Measurements from ENCODE around the gene HBM. TPM values are rescaled to one million over a fixed set of nuclear protein-coding genes. Genes with fewer than 3 reads are reported as not detected.
"Not testable (repeated sequence)": the region's sequence is repeated elsewhere in the genome, so short reads cannot be mapped to it uniquely, and the experiment has no call there.

HBM gene
- total RNA-seq, 1 experiment from 2014 or later, result not detected

DNA sequence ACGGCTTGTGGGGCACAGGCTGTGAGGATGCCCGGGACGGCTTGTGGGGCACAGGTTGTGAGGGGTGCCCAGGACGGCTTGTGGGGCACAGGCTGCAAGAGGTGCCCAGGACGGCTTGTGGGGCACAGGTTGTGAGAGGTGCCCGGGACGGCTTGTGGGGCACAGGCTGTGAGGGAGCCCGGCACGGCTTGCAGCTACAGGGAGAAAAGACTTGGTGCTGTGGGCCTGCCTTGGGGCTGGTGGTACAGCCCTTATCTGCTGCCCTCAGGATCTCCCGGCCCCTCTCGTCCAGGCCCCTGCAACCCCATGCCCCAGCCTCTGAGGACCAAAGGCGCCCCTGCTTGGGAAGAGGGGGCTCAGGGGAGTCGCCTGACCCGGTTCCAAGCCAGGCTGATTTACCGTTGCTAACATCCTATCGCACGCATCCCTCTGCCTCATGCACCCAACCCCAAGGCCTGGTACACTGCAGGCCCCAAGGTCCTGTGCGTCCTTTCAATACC lies 5.0 kb upstream of the HBM start:
- H3K27me3 ChIP-seq (ENCODE audit: low read length), result no peaks in the 10 kb centered on the region
- no peaks in the 10 kb centered on the region for H3K9me3 ChIP-seq (ENCODE audit: low read length)
- H2AFZ ChIP-seq (ENCODE audit: low read length), result no peak overlapping the region
- H3K79me2 ChIP-seq (ENCODE audit: low read length), result no peaks in the 10 kb centered on the region
- no peak for DNase-seq
- no peaks in the 10 kb centered on the region for H3K9me2 ChIP-seq (replicated peaks; ENCODE audit: insufficient read depth, low read length)
- H3K4me2 ChIP-seq (ENCODE audit: low read depth, low read length, poor library complexity, severe bottlenecking), result no peak overlapping the region
- no peak overlapping the region for H3K27ac ChIP-seq (ENCODE audit: low read length)
- no peaks in the 10 kb centered on the region for H3K36me3 ChIP-seq (ENCODE audit: insufficient read depth, low read length)
- H4K20me1 ChIP-seq (ENCODE audit: insufficient read depth, low read depth, low read length), result no peaks in the 10 kb centered on the region
- no peak overlapping the region for H3K4me3 ChIP-seq (ENCODE audit: low read length)
- H3K9ac ChIP-seq (ENCODE audit: low read length), result no peak overlapping the region
- peaks cover 7% of the 10 kb centered on the region for H3K4me1 ChIP-seq (ENCODE audit: low read length)

DNA sequence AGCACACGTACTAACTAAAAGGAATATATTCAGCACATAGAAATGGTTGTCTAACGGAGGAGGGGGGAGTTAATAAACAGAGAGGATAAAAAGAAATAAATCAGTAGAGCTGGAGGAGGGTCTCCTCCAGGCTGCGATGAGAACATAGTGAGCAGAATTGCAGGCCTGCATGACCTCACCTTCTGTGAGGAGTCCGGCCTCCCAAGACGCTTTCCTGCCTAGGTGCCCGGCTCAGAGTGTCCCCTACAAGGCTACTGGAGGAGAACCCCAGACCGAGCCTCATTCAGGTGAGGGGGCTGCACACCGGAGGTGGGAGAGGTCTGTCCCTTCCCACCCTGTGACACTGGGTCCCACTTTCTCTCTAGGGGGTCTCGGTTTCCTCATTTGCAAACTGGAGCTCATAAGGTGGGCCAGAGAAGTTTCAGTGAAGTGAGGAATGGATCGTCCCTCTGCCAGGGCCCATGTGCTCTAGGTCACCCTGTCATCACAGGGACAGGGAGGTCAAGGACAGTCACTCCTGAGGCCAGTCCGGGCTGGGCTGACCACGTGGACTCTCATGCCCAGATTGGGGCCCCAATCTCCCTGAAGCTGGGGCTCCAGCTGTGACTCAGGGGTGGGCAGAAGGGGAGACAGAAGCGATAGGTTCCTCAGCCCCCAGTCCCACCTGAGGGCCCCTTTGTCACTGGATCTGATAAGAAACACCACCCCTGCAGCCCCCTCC lies 3.3 kb upstream of the HBM start:
- Histone ChIP-seq H3K27ac (ENCODE audit: low read length) (no peak overlapping the region), H3K27me3 (ENCODE audit: low read length) (no peaks in the 10 kb centered on the region), H3K79me2 (ENCODE audit: low read length) (no peaks in the 10 kb centered on the region), H4K20me1 (ENCODE audit: insufficient read depth, low read depth, low read length) (no peaks in the 10 kb centered on the region), H3K4me2 (ENCODE audit: low read depth, low read length, poor library complexity, severe bottlenecking) (no peak overlapping the region), H3K9me2 (replicated peaks; ENCODE audit: insufficient read depth, low read length) (no peaks in the 10 kb centered on the region), H2AFZ (ENCODE audit: low read length) (no peak overlapping the region), H3K4me1 (ENCODE audit: low read length) (peaks cover 7% of the 10 kb centered on the region), H3K4me3 (ENCODE audit: low read length) (no peak overlapping the region), H3K9ac (ENCODE audit: low read length) (no peak overlapping the region), H3K9me3 (ENCODE audit: low read length) (no peaks in the 10 kb centered on the region), H3K36me3 (ENCODE audit: insufficient read depth, low read length) (no peaks in the 10 kb centered on the region)
- no peak for DNase-seq

DNA sequence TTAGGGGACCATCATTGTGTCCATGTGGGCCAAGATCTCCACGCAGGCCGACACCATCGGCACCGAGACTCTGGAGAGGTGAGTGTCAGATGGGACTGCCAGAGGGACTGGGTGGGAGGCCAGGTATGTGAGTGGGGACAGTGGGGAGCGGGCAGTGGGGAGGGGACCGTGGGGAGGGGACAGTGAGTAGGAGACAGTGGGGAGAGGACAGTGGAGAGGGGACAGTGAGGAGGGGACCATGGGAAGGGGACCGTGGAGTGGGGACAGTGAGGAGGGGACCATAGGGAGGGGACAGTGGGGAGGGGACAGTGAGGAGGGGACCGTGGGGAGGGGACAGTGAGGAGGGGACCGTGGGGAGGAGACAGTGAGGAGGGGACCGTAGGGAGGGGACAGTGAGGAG lies 2.6 kb upstream of the HBM start:
- not testable (repeated sequence) for H3K36me3 ChIP-seq (ENCODE audit: insufficient read depth, low read length); H3K9me2 ChIP-seq (replicated peaks; ENCODE audit: insufficient read depth, low read length); H3K27me3 ChIP-seq (ENCODE audit: low read length); H3K4me1 ChIP-seq (ENCODE audit: low read length); DNase-seq; H3K4me2 ChIP-seq (ENCODE audit: low read depth, low read length, poor library complexity, severe bottlenecking); H3K9ac ChIP-seq (ENCODE audit: low read length); H3K4me3 ChIP-seq (ENCODE audit: low read length); H3K9me3 ChIP-seq (ENCODE audit: low read length); H2AFZ ChIP-seq (ENCODE audit: low read length); H3K79me2 ChIP-seq (ENCODE audit: low read length); H3K27ac ChIP-seq (ENCODE audit: low read length); H4K20me1 ChIP-seq (ENCODE audit: insufficient read depth, low read depth, low read length)

DNA sequence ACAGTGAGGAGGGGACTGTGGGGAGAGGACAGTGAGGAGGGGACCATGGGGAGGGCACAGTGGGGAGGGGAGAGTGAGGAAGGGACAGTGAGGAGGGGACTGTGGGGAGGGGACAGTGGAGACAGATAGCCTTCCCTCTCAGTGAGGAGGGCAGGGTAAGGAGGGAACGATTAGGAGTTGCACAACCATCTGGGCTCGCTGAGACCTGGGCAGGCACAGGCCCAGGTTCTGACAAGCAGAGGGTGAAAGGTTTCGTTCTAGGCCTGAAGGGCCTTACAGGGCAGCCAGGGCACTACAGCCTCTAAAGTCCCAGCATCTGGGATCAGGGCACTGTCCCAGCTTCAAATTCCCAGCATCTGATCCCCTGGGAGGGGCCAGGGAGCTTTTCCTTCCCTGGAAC lies 2.1 kb upstream of the HBM start:
- not testable (repeated sequence) for H3K4me1 ChIP-seq (ENCODE audit: low read length); H4K20me1 ChIP-seq (ENCODE audit: insufficient read depth, low read depth, low read length); DNase-seq; H2AFZ ChIP-seq (ENCODE audit: low read length); H3K4me3 ChIP-seq (ENCODE audit: low read length); H3K9ac ChIP-seq (ENCODE audit: low read length); H3K27ac ChIP-seq (ENCODE audit: low read length); H3K4me2 ChIP-seq (ENCODE audit: low read depth, low read length, poor library complexity, severe bottlenecking); H3K27me3 ChIP-seq (ENCODE audit: low read length); H3K9me3 ChIP-seq (ENCODE audit: low read length); H3K79me2 ChIP-seq (ENCODE audit: low read length); H3K36me3 ChIP-seq (ENCODE audit: insufficient read depth, low read length); H3K9me2 ChIP-seq (replicated peaks; ENCODE audit: insufficient read depth, low read length)

DNA sequence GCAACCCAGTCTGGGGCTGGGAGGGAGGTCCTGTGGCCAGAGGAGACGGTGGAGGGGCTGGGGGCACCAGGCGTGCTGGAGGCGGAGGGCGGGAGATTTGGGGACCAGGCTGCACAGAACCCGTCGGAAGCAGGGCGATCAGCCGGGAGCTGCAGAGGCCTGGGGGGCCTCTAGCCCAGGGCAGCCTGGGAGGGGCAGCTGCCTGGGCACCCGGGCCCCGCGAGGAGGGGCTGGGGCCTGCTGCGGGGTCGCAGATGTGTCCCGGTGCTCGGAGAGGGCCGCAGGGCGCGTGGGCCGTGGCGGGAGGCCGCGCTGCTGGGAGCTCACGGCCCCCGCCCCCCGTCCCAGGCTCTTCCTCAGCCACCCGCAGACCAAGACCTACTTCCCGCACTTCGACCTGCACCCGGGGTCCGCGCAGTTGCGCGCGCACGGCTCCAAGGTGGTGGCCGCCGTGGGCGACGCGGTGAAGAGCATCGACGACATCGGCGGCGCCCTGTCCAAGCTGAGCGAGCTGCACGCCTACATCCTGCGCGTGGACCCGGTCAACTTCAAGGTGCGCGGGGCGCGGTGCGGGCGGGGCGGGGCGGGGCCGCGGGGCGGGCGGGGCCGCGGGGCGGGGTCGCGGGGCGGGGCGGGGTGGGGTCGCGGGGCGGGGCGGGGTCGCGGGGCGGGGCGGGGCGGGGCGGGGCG lies 1.5 kb upstream of the HBM start:
- not testable (repeated sequence) for H3K27me3 ChIP-seq (ENCODE audit: low read length); H3K79me2 ChIP-seq (ENCODE audit: low read length)

DNA sequence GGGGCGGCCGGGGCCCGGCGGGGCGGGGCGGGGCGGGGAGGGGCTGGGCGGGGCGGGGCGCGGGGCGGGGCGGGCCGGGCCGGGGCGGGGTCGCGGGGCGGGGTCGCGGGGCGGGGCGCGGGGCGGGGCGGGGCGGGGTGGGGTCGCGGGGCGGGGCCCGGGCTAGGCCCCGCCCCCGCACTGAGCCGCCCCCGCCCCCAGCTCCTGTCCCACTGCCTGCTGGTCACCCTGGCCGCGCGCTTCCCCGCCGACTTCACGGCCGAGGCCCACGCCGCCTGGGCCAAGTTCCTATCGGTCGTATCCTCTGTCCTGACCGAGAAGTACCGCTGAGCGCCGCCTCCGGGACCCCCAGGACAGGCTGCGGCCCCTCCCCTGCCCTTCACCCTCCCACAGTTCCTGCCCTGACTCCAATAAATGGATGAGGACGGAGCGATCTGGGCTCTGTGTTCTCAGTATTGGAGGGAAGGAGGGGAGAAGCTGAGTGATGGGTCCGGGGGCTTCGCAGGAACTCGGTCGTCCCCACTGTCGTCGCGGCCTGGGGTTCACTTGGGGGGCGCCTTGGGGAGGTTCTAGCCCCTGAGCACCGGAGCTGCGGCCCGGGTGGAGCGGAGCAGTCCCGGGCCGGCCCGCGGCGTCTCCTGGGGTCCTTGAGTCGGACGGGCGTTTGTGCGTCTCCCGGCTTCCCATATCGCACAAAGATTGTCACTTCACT lies 795 bp upstream of the HBM start:
- no peak for DNase-seq

More for the DNA sequence above, 1.5 kb upstream of the HBM start:
- H3K4me2 ChIP-seq (ENCODE audit: low read depth, low read length, poor library complexity, severe bottlenecking); DNase-seq; H3K36me3 ChIP-seq (ENCODE audit: insufficient read depth, low read length); H3K9ac ChIP-seq (ENCODE audit: low read length); H4K20me1 ChIP-seq (ENCODE audit: insufficient read depth, low read depth, low read length); H3K27ac ChIP-seq (ENCODE audit: low read length); H3K4me1 ChIP-seq (ENCODE audit: low read length); H3K4me3 ChIP-seq (ENCODE audit: low read length); H2AFZ ChIP-seq (ENCODE audit: low read length); H3K9me3 ChIP-seq (ENCODE audit: low read length); H3K9me2 ChIP-seq (replicated peaks; ENCODE audit: insufficient read depth, low read length): not testable (repeated sequence)

DNA sequence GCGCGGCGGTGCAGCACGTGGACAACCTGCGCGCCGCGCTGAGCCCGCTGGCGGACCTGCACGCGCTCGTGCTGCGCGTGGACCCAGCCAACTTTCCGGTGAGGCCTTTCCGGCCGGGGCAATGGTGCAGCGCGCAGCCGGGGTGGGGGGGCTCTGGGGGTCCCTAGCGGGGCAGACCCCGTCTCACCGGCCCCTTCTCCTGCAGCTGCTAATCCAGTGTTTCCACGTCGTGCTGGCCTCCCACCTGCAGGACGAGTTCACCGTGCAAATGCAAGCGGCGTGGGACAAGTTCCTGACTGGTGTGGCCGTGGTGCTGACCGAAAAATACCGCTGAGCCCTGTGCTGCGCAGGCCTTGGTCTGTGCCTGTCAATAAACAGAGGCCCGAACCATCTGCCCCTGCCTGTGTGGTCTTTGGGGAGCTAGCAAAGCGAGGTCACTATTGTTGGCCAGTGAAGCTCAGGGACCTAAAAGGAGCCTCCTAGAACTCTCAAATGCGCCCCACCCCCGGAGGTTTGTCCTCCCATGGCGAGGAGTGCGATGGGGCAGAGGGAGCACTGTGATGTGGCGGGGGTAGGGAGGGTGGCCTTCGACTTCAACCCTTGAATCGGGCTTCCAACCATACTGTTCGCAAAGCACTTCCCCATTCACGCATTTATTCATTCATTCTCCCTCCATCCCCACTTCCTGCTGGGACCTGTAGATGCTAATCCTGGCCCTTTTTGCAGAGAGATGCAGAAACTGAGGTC lies 770 bp downstream of the HBM start:
- H3K9ac ChIP-seq (ENCODE audit: low read length), result no peak overlapping the region
- H3K4me1 ChIP-seq (ENCODE audit: low read length), result no peaks in the 10 kb centered on the region
- H3K79me2 ChIP-seq (ENCODE audit: low read length), result no peaks in the 10 kb centered on the region
- H3K9me3 ChIP-seq (ENCODE audit: low read length), result no peaks in the 10 kb centered on the region
- H3K27ac ChIP-seq (ENCODE audit: low read length), result no peak overlapping the region
- H3K27me3 ChIP-seq (ENCODE audit: low read length), result no peaks in the 10 kb centered on the region
- no peak for DNase-seq
- no peaks in the 10 kb centered on the region for H3K9me2 ChIP-seq (replicated peaks; ENCODE audit: insufficient read depth, low read length)
- H4K20me1 ChIP-seq (ENCODE audit: insufficient read depth, low read depth, low read length), result no peaks in the 10 kb centered on the region
- H2AFZ ChIP-seq (ENCODE audit: low read length), result no peak overlapping the region
- no peak overlapping the region for H3K4me3 ChIP-seq (ENCODE audit: low read length)
- H3K4me2 ChIP-seq (ENCODE audit: low read depth, low read length, poor library complexity, severe bottlenecking), result no peak overlapping the region
- no peaks in the 10 kb centered on the region for H3K36me3 ChIP-seq (ENCODE audit: insufficient read depth, low read length)

More for the DNA sequence above, 795 bp upstream of the HBM start:
- no peak overlapping the region for H3K4me3 ChIP-seq (ENCODE audit: low read length)
- H4K20me1 ChIP-seq (ENCODE audit: insufficient read depth, low read depth, low read length), result no peaks in the 10 kb centered on the region
- no peaks in the 10 kb centered on the region for H3K79me2 ChIP-seq (ENCODE audit: low read length)
- H3K9ac ChIP-seq (ENCODE audit: low read length), result no peak overlapping the region
- H3K36me3 ChIP-seq (ENCODE audit: insufficient read depth, low read length), result no peaks in the 10 kb centered on the region
- no peak overlapping the region for H3K27ac ChIP-seq (ENCODE audit: low read length)
- no peaks in the 10 kb centered on the region for H3K27me3 ChIP-seq (ENCODE audit: low read length)
- H3K9me2 ChIP-seq (replicated peaks; ENCODE audit: insufficient read depth, low read length), result no peaks in the 10 kb centered on the region
- H3K9me3 ChIP-seq (ENCODE audit: low read length), result no peaks in the 10 kb centered on the region
- no peaks in the 10 kb centered on the region for H3K4me1 ChIP-seq (ENCODE audit: low read length)
- H2AFZ ChIP-seq (ENCODE audit: low read length), result no peak overlapping the region
- no peak overlapping the region for H3K4me2 ChIP-seq (ENCODE audit: low read depth, low read length, poor library complexity, severe bottlenecking)
